ENCODE data around the gene ABI1. TPM values are rescaled to one million over a fixed set of nuclear protein-coding genes. Genes with fewer than 3 reads are reported as not detected.

The ABI1 gene
- total RNA-seq, 2 experiments from 2014 or later = 62.4 to 76.9 TPM

- CTCF ChIA-PET (ENCODE audit: unreplicated experiment) = no interaction called here
- intact Hi-C loops (cut with micrococcal nuclease; ENCODE audit: unreplicated experiment) = loop anchor here (1.0 to 10.0 kb wide), 2 partner anchors 362 to 457 kb away; partner anchors contain the start of genes MASTL and YME1L1
These were observed 163.4 kb downstream of the ABI1 start, which contains the start of gene PDSS1 for GRCh38 chr10:26697163-26697921. Gene PDSS1, plus strand, starts transcription at chr10:26697701. Its CDS starts 11 bp downstream, at chr10:26697712.

DNA sequence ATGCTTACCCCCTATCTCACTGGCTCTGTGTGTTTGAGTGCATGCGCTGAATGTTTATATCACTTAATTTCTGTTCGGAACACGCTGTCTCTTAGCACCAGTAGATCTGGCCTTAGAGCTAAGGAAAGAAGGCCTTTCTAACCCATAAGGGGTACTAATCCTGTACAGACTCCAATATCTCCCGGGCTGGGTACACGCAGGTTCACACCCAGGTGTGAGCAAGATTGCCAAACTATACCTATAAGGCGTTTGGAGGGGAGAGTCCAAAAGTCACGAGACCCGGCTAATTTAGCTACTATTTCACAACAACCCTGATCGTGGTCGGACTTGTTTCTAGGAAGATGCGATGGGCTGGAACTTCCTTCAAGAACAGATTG, 164.0 kb downstream of the ABI1 start:
- no peaks in the 10 kb centered on the region for H4K20me1 ChIP-seq (ENCODE audit: insufficient read depth, low read length)
- H2AFZ ChIP-seq (ENCODE audit: low read length) = peak overlapping the region; percentile 94
- peaks cover 14% of the 10 kb centered on the region for H3K4me1 ChIP-seq (ENCODE audit: insufficient read depth, low read length, poor library complexity, severe bottlenecking)
- peaks cover 23% of the 10 kb centered on the region for H3K36me3 ChIP-seq (ENCODE audit: insufficient read depth, low read length)
- POLR2A ChIA-PET = interaction anchor here (0.6 to 2.3 kb wide), 8 partner anchors 11 to 325 kb away, joined by 3 to 9 read pairs (median 5); no protein-coding TSS in a partner anchor
- H3K79me2 ChIP-seq (ENCODE audit: insufficient read depth, low read depth, low read length) = peaks cover 37% of the 10 kb centered on the region
- peak overlapping the region; percentile 78 for H3K4me3 ChIP-seq (ENCODE audit: low read depth, low read length, poor library complexity, severe bottlenecking)
- TF ChIP-seq CTCF (conservative IDR thresholded peaks at IDR 0.05; ENCODE audit: low read length) = no peak
- no peak for TF ChIP-seq EZH2phosphoT487 (IDR thresholded peaks at IDR 0.05; ENCODE audit: borderline replicate concordance, low read depth, low read length)
- peak overlapping the region; percentile 82 for H3K4me2 ChIP-seq (ENCODE audit: low read length)
- CTCF ChIA-PET (ENCODE audit: unreplicated experiment) = no interaction called here
- BruUV-seq (replicated peaks) = TSS peak; percentile 92
- no peaks in the 10 kb centered on the region for H3K9me2 ChIP-seq (ENCODE audit: insufficient read depth, low read length)
- DNase-seq (ENCODE audit: low spot score) = no peak
- H3K27ac ChIP-seq (ENCODE audit: low read depth, low read length, poor library complexity, severe bottlenecking) = peak overlapping the region; percentile 79
- no peaks in the 10 kb centered on the region for H3K9me3 ChIP-seq (ENCODE audit: low read length)
- intact Hi-C loops (cut with micrococcal nuclease; ENCODE audit: unreplicated experiment) = loop anchor here (1.0 to 10.0 kb wide), 2 partner anchors 361 to 458 kb away; partner anchors contain the start of genes MASTL and YME1L1

More at GRCh38 chr10:26697163-26697921, 163.4 kb downstream of the ABI1 start, which contains the start of gene PDSS1:
- peak; percentile 79 for DNase-seq (ENCODE audit: low spot score)
- Histone ChIP-seq H3K36me3 (ENCODE audit: insufficient read depth, low read length) (peaks cover 29% of the 10 kb centered on the region), H3K4me3 (ENCODE audit: low read depth, low read length, poor library complexity, severe bottlenecking) (peak within 1 kb of the TSS; percentile 78), H3K27ac (ENCODE audit: low read depth, low read length, poor library complexity, severe bottlenecking) (peak within 1 kb of the TSS; percentile 79), H3K79me2 (ENCODE audit: insufficient read depth, low read depth, low read length) (peaks cover 43% of the 10 kb centered on the region), H3K9me2 (ENCODE audit: insufficient read depth, low read length) (no peaks in the 10 kb centered on the region), H3K4me2 (ENCODE audit: low read length) (peak within 1 kb of the TSS; percentile 82), H3K4me1 (ENCODE audit: insufficient read depth, low read length, poor library complexity, severe bottlenecking) (peaks cover 14% of the 10 kb centered on the region), H2AFZ (ENCODE audit: low read length) (peak within 1 kb of the TSS; percentile 94), H4K20me1 (ENCODE audit: insufficient read depth, low read length) (no peaks in the 10 kb centered on the region), H3K9me3 (ENCODE audit: low read length) (no peaks in the 10 kb centered on the region)
- POLR2A ChIA-PET = interaction anchor here (0.6 to 2.3 kb wide), 10 partner anchors 11 to 539 kb away, joined by 3 to 9 read pairs (median 3); no protein-coding TSS in a partner anchor
- no TSS peak for BruUV-seq (replicated peaks)
- no peak for TF ChIP-seq CTCF (conservative IDR thresholded peaks at IDR 0.05; ENCODE audit: low read length)
- no peak for TF ChIP-seq EZH2phosphoT487 (IDR thresholded peaks at IDR 0.05; ENCODE audit: borderline replicate concordance, low read depth, low read length)

Small RNA genes lying within 50 kb of the gene (small RNA-seq; reads per million reads assigned to genes)
- gene RF00191 (not detected), gene RNU6-946P (not detected)

Other genes starting within 250 kb of the ABI1 start
- 16.9 and 23.0 TPM in 2 replicates for gene PDSS1, start 163.3 kb downstream of the ABI1 start, total RNA-seq (2014; rRNA removed; shearing (Covaris generic))
- 18.4 and 20.4 TPM in 2 replicates for gene PDSS1, start 163.3 kb downstream of the ABI1 start, total RNA-seq (2022)
- gene ANKRD26, start 239.5 kb upstream of the ABI1 start, total RNA-seq (2014; rRNA removed; shearing (Covaris generic)) = 8.6 and 9.1 TPM in 2 replicates
- gene ANKRD26, start 239.5 kb upstream of the ABI1 start, total RNA-seq (2022) = 13.8 and 17.6 TPM in 2 replicates

Measured in OCI-LY7 (cell line).